GM21825 (cell line): ENCODE results near the gene LEPR.
A peak's percentile ranks its signal among the peaks of the same experiment; 100 is the strongest.
"Not testable (repeated sequence)": the region's sequence is repeated elsewhere in the genome, so short reads cannot be mapped to it uniquely, and the experiment has no call there.

Experiments used
- ATAC-seq: cut with Tn5 transposase; IDR thresholded peaks from one replicate; pipeline ENCODE4 v1.9.1; 2021; ENCODE audit warnings: mild to moderate bottlenecking, moderate library complexity; ENCODE audit not compliant: unreplicated experiment

LEPR gene

DNA sequence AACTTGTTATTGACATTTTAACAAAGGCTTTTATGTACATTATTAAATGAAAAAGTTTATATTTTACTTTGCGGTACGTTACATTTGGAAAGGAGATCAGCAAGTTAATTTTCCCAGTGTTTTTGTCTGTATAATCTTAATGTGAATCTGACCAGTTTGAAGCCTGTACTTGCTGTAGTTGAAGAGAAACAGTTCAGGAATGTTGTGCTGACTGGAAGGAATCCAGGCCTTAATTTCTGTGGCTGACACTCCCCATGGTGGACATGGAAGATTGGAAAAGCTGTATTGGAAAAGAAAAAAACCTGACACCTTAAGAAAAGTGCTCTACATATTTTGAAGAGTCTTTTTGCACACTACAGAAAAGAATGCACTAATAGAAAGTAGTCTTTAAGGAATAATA lies 15.5 kb downstream of the LEPR start:
- no peak for ATAC-seq

DNA sequence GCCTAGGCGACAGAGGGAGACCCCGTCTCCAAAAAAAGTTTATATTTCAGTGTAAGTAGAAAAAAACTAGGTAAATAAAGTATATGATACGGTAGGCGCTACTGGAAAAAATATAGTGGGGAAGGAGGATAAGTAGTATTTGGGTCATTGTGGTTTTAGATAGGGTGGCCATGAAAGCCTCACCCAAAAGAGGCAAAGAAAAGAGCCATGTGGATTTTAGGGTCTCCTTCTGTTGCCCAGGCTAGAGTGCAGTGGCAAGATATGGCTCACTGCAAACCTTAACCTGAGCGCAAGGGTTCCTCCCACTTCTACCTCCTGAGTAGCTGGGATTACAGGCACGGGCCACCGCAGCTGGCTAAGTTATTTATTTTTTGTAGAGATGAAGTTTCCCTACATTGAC lies 17.1 kb downstream of the LEPR start:
- ATAC-seq: no peak

DNA sequence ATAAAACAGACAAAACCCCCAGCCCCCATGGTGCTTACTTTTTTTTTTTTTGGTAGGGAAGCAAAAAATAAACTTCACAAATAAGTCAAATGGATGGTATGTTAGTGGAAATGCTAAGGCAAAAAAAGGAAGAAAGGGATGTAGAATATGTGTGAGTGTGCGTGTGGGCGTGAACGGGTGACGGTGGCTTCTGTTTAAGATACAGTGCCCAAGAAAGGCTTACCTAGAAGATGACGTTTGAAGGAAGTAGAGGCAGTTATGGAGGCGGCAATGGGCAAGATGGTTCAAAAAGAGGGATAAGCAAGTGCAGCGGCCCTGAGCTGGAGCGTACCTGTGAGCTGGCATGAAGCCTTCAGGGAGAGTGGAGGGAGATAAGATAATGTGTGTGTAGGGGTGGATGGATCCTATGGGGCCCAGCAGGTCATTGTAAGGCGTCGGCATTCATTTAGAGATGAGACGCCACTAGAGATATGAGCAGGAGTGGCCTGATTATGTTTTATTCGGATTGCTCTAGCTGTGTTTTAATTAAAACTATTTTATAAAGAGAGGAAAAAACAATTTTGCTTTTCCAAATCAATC lies 19.9 kb downstream of the LEPR start:
- no peak for ATAC-seq

DNA sequence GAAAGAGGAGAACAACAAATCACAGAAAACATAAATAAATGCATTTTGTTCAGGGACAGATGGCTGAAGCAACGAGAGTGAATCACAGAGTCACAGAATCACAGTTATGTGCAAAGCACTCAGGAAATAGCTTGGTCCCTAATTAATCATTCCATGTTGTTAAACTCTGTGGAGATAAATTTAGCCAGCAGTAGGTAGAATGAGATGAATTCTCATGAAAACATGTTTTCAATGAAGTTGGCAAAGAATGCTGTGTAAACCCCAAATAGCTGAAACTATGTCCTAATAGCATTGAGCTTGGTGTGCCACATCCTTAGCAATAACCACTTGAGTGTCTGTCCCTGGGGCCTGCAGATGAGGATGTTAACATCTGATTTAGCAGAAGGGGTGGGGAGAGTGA lies 20.4 kb downstream of the LEPR start:
- ATAC-seq: no peak

DNA sequence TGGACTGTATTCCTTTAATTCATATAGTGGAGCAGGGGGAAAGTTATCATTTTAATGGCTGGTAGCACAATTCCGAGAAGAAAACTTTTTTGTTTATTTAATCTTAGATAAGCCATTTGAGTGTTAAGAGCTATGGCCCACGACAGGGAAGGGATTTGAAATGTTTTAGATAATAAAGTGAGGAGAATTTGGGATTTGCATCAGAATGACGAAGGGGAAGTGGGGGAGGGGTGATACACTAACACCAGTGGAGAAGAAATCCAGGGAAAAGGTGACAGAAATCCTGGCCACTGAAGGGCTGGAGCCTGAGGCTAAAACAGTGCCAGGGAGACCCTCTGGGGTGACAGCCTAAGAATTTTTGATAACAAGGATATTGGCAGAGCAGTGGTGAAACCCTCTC lies 21.0 kb downstream of the LEPR start:
- ATAC-seq: no peak

DNA sequence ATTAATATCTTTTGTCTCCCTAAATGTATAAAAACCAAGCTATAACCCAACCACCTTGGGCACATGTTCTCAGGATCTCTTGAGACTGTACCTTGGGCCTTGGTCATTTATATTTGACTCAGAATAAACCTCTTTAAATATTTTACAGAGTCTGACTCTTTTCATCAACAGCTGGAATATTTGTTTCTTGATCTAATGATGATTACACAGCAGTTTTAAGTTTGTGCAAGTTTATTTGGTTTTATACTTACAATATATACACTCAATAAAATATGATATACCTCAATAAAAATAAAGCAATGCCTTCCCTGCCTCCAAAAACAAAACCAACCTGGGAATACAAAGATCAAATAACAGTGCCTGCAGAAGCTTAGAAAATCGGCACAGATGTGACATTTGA lies 22.0 kb downstream of the LEPR start:
- ATAC-seq: no peak

DNA sequence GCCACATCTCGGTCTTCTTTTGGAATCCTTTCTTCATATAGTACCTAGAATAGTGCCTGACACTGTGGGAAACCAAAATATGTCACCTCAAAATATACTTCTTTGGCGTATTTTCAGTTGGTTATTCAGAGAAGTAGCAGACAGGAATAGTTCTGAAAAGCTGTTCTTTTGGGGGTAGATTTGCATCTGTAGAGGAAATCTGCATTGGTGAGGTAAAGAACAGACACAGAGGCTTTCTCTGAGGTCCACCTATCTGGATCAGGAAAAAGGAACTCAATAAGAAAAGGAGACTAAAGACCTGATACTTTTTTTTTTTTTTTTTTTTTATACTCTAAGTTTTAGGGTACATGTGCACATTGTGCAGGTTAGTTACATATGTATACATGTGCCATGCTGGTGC lies 23.2 kb downstream of the LEPR start:
- ATAC-seq: no peak

DNA sequence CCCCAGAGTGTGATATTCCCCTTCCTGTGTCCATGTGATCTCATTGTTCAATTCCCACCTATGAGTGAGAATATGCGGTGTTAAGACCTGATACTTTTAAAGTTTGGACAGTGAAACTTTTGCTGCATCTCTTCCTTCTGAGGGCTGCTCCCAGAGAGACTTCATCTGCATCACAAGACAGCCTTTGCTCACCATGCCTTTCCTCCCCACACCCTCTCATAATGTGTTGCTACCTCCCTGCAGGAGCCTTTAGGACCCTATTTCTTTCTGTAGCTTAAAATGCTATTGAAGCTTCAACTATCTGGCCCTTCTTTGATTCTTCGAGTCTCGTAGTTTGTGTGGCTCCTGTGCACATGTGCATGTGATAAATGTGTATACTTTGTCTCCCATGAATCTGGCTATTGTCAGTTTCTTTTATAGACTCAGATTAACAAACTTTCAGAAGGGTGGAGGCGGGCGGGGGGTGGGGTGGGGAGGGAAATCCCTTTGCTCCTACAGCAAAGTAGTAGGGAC lies 23.7 kb downstream of the LEPR start:
- no peak for ATAC-seq

DNA sequence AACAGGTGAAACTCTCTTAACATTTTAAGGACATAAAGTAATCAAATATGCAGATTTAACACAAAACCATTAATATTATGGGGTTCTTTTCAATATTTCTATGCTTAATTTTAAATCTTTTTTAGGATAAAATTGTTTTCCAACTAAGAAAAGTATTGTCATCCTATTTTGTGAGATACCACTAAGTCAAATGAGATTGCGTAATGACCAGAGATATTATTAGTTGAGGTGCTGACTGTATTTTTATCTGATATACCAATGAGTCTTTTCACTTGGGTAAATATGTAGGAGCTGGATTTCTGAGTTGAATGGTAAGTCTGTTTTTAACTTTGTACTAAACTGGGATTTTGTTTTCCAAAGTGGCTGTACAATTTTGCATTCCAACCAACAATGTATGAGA lies 25.4 kb downstream of the LEPR start:
- no peak for ATAC-seq

DNA sequence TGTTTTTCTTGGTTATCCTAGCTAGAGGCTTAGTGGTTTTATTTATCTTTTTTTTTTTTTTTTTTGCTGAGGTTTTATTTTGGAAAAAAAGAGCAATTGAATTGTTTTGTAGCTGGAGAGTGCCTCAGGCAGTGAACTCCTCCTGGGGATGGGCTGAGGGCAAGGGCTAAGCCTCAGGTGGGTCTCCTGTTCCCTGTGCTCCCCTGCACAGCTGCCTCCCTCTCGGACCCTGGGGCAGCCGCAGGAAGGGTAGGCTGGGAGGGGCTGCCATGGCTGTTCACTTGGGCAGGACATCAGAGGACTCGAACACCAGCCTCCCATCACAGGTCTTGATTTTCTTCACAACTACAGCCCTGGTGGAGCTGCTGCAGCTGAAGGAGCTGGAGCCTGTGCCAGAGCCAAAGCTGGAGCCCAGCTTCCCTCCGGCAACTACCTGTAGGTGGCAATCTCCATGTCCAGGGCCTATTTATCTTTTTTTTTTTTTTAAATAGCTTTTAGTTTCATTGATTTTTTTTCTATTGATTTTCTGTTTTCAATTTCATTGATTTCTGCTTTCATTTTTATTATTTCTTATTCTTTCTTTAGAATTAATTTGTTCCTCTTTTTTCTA lies 28.9 kb downstream of the LEPR start:
- no peak for ATAC-seq

DNA sequence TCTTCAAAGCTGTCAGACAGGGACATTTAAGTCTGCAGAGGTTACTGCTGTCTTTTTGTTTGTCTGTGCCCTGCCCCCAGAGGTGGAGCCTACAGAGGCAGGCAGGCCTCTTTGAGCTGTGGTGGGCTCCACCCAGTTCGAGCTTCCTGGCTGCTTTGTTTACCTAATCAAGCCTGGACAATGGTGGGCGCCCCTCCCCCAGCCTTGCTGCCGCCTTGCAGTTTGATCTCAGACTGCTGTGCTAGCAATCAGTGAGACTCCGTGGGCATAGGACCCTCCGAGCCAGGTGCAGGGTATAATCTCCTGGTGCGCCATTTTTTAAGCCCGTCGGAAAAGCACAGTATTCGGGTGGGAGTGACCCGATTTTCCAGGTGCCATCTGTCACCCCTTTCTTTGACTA lies 35.2 kb downstream of the LEPR start:
- not testable (repeated sequence) for ATAC-seq

DNA sequence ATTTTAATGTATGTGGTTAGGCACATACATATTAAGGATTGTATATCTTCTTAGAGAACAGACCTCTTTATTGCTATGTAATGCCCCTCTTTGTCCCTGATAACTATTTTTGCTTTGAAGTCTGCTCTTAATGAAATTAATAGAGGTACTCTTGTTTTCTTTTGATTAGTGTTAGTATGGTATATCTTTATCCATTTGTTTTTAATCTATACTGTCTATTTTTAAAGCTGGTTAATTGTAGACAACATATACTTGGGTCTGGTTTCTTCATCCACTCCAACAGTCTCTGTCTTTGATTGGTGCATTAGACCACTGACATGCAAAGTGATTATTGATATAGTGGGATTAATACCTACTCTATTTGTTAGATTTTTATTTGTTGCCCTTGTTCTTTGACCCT lies 36.0 kb downstream of the LEPR start:
- ATAC-seq: no peak

DNA sequence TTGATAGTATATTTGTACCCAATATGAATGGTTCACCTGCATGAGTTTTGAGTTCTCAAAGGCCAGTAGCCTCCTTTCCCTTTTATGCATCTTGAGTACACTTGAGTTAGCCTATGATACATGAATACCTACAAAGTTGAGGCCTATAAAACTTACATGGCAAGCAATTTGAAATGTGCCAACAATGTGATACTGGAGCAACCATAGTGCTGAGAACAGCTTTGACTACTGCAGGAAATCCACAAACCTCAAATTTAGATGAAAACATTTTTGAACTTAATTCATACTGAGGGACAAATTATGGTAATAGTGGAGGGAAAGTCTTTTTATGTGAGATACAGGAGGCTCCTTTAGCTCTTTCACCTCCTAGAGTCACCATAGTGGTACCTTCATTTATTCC lies 37.4 kb downstream of the LEPR start:
- no peak for ATAC-seq

DNA sequence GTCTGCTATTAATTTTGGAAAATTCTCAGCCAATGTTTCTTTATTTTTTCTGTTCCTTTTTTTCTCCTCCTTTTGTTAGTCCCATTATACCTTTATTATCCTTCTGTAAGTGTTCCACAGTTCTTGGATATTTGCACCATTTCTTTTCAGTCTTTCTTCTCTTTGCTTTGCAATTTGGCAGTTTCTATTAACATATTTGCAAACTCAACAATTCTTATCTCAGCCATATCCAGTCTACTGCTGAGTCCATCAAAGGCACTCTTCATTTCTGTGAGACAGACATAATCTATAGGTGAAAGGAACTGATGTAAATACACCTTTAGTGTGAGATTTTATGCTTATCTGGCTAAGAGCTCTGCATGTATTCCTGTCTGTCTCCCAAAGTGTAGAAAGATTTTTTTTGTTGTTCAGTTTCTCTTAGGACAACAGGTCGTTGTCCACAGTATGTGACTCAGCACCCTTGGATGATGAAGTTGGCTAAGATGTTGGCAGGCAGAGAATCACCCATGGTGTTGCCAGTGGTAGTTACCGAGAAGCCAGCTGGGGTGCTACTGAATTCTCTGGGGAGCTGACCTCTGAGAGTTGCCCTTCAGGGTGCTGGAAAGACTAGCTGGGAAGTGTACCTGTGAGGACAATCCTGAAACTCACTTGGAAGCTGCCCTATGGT lies 38.4 kb downstream of the LEPR start:
- no peak for ATAC-seq

DNA sequence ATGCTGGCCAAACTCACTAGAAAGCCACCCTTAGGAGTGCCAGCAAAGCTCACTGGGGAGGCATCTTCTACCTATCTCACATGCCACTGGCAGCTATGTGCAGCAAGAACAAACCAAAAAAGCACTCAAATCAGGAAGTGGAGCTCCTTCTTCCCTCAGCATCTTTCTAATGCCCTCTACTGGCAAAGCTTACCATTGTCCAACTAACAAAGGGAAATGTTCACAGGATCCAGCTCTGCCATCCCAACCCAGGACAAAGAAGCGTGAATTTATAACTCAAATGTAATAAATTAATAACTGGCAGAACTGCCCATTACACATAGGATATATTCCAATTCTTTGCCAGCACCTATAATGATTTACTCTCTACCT lies 38.9 kb downstream of the LEPR start:
- peak; percentile 75 for ATAC-seq

DNA sequence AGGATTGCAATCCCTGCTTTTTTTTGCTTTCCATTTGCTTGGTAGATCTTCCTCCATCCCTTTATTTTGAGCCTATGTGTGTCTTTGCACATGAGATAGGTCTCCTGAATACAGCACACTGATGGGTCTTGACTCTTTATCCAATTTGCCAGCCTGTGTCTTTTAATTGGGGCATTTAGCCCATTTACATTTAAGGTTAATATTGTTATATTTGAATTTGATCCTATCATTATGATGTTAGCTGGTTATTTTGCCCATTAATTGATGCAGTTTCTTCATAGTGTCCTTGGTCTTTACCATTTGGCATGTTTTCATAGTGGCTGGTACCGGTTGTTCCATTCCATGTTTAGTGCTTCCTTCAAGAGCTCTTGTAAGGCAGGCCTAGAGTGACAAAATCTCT lies 45.4 kb downstream of the LEPR start:
- ATAC-seq: not testable (repeated sequence)

DNA sequence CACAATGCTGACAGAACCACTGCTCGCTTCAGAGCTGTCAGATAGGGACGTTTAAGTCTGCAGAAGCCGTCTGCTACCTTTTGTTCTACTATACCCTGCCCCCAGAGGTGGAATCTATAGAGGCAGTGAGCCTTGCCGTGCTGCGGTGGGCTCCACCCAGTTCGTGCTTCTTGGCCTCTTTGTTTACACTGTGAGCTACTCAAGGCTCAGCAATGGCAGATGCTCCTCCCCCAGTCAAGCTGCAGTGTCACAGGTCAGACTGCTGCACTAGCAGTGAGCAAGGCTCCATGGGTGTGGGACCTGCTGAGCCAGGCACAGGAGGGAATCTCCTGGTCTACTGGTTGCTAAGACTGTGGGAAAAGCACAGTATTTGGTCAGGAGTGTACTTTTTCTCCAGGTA lies 47.1 kb downstream of the LEPR start:
- no peak for ATAC-seq

DNA sequence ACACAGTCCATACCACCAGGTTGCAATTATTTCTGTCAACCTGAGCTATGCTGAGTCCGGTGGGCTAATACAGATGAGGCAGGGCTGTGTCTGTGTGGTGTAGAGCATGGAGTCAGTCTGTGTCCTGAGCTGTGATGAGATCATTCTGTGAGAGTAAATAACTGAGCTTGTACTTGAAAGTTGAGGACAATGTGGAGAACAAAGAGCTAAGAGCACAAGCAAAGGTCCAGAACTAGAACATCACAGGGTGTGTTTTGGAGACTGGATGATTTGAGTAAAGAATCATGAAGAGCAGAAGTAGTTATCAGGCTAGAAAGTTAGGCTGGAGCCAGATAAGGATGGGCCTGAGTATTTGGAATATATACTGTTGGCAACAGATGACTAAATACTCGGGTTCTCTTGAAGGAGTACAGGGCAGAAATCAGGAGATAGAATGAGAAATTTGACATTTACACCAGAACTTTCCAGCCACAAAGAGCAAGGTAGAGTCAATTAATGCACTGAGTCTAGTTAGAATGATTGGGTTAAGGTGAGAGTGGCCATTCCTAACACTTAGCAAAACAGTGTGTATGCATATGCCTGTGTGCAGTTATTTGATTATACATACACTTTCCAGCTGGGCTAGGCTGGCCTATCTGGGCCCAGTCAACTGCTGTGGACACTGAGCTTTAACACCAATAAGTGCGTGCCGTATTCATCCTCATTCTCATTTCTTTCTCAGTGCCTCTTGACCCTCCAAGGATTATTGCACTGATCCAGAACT lies 48.8 kb downstream of the LEPR start:
- no peak for ATAC-seq

DNA sequence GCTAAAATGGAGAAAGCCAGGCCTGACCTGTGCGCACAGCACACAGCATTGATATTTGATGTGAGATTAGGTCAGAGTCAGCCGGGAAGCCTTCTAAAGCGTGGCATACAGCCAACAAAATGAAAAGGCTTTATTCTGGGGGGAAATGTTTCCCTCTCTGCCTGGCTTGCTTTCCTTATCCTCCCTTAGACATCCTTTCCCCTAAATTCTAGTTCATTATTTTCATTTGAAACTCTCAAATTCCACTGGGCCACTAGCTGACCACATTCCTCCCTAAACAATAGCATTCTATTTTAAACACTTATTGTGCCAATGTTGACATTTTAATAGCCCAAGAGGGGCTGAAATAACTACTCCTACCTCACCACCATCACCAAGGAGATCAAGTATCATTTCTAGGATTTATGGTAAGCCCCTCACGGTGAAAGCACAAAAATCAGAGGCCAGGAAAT lies 49.4 kb downstream of the LEPR start:
- no peak for ATAC-seq
